NCI-H2107 treated with DMSO at 0.1 percent for 48 hours (cell line): Measurements from ENCODE around the gene NYAP2.

Experiments
- DNase-seq: peaks from one replicate; lab custom pipeline; 2025; ENCODE audit not compliant: unreplicated experiment; lab: John Stamatoyannopoulos, UW

The NYAP2 gene

GRCh38 chr2:225536036-225536435 lies 136.5 kb downstream of the NYAP2 start:
- DNase-seq, result no peak

- DNase-seq, result no peak
Observed at GRCh38 chr2:225543626-225544025, 144.1 kb downstream of the NYAP2 start.

GRCh38 chr2:225556461-225556860 lies 157.0 kb downstream of the NYAP2 start:
- no peak for DNase-seq

- no peak for DNase-seq
Observed at GRCh38 chr2:225558399-225559071, 159.0 kb downstream of the NYAP2 start.

GRCh38 chr2:225559072-225559415 lies 159.5 kb downstream of the NYAP2 start:
- no peak for DNase-seq

GRCh38 chr2:225566798-225567197 lies 167.3 kb downstream of the NYAP2 start:
- no peak for DNase-seq

- DNase-seq, result no peak
Observed at GRCh38 chr2:225569995-225570394, 170.5 kb downstream of the NYAP2 start.

- no peak for DNase-seq
Observed at GRCh38 chr2:225573603-225574002, 174.1 kb downstream of the NYAP2 start.

GRCh38 chr2:225574582-225575138 lies 175.2 kb downstream of the NYAP2 start:
- no peak for DNase-seq

- no peak for DNase-seq
Observed at GRCh38 chr2:225581135-225581534, 181.6 kb downstream of the NYAP2 start.

GRCh38 chr2:225581906-225582305 lies 182.4 kb downstream of the NYAP2 start:
- DNase-seq, result no peak

- no peak for DNase-seq
Observed at GRCh38 chr2:225582355-225583116, 183.0 kb downstream of the NYAP2 start.

- no peak for DNase-seq
Observed at GRCh38 chr2:225584796-225585195, 185.3 kb downstream of the NYAP2 start.

GRCh38 chr2:225590932-225591331 lies 191.4 kb downstream of the NYAP2 start:
- DNase-seq, result no peak

GRCh38 chr2:225597911-225598310 lies 198.4 kb downstream of the NYAP2 start:
- DNase-seq, result no peak

GRCh38 chr2:225598426-225598825 lies 198.9 kb downstream of the NYAP2 start:
- DNase-seq, result no peak

- no peak for DNase-seq
Observed at GRCh38 chr2:225598897-225599296, 199.4 kb downstream of the NYAP2 start.

GRCh38 chr2:225599856-225600255 lies 200.3 kb downstream of the NYAP2 start:
- DNase-seq, result no peak

GRCh38 chr2:225600444-225600843 lies 200.9 kb downstream of the NYAP2 start:
- no peak for DNase-seq

GRCh38 chr2:225600865-225601264 lies 201.4 kb downstream of the NYAP2 start:
- no peak for DNase-seq

- no peak for DNase-seq
Observed at GRCh38 chr2:225602205-225602604, 202.7 kb downstream of the NYAP2 start.

- no peak for DNase-seq
Observed at GRCh38 chr2:225608136-225608535, 208.6 kb downstream of the NYAP2 start.
